ENCODE measurements around the gene ZNF672. TPM values are rescaled to one million over a fixed set of nuclear protein-coding genes. Genes with fewer than 3 reads are reported as not detected.

Gene ZNF672
- total and polyA plus RNA-seq, 2 of the 13 experiments (the other 11 are each of a cell fraction or from before 2014, with no cell fraction given), result 17.2 to 22.9 TPM

- TF ChIP-seq RERE (CRISPR knock-in tag; IDR thresholded peaks at IDR 0.05; ENCODE audit: low read depth) (0 out of 2 replicates have a peak, but pooled peaks have one; percentile 41), RFXANK (CRISPR knock-in tag; IDR thresholded peaks at IDR 0.05) (no peak), CEBPG (CRISPR knock-in tag; IDR thresholded peaks at IDR 0.05) (no peak), CBX5 (CRISPR knock-in tag; IDR thresholded peaks at IDR 0.05; ENCODE audit: borderline replicate concordance) (no peak; the same call in 1 of the 2 replicates), ZMAT3 (CRISPR knock-in tag; conservative IDR thresholded peaks at IDR 0.05) (peak; percentile 51; the same call in 1 of the 2 replicates), ELF3 (CRISPR knock-in tag; IDR thresholded peaks at IDR 0.05) (no peak), NFE2L2 (IDR thresholded peaks at IDR 0.05; ENCODE audit: low read length) (no peak), IRF2 (CRISPR knock-in tag; IDR thresholded peaks at IDR 0.05) (no peak), ZNF121 (CRISPR knock-in tag; IDR thresholded peaks at IDR 0.05) (peak; percentile 3; the same call in 1 of the 2 replicates), ZNF775 (CRISPR knock-in tag; IDR thresholded peaks at IDR 0.05; ENCODE audit: borderline replicate concordance) (no peak), ZNF703 (CRISPR knock-in tag; IDR thresholded peaks at IDR 0.05; ENCODE audit: borderline replicate concordance) (no peak), SMYD3 (CRISPR knock-in tag; IDR thresholded peaks at IDR 0.05) (no peak; the same call in 1 of the 2 replicates), YEATS2 (CRISPR knock-in tag; IDR thresholded peaks at IDR 0.05; ENCODE audit: borderline replicate concordance) (0 out of 2 replicates have a peak, but pooled peaks have one; percentile 5), BHLHE40 (IDR thresholded peaks at IDR 0.05; ENCODE audit: low read length) (no peak), CBX1 (IDR thresholded peaks at IDR 0.05; ENCODE audit: low read depth) (no peak), ZNF136 (CRISPR knock-in tag; IDR thresholded peaks at IDR 0.05; ENCODE audit: low read depth) (no peak), JARID2 (CRISPR knock-in tag; IDR thresholded peaks at IDR 0.05; ENCODE audit: insufficient replicate concordance) (no peak), PAF1 (CRISPR knock-in tag; IDR thresholded peaks at IDR 0.05) (no peak), MED1 (CRISPR knock-in tag; IDR thresholded peaks at IDR 0.05) (no peak), HMG20A (CRISPR knock-in tag; IDR thresholded peaks at IDR 0.05; ENCODE audit: borderline replicate concordance) (no peak), LCORL (IDR thresholded peaks at IDR 0.05) (no peak), LCORL (CRISPR knock-in tag; IDR thresholded peaks at IDR 0.05) (no peak), ZNF124 (CRISPR knock-in tag; IDR thresholded peaks at IDR 0.05) (0 out of 2 replicates have a peak, but pooled peaks have one; percentile 6), RCOR2 (CRISPR knock-in tag; IDR thresholded peaks at IDR 0.05) (no peak), DNMT3B (CRISPR knock-in tag; conservative IDR thresholded peaks at IDR 0.05) (no peak), RAD51 (IDR thresholded peaks at IDR 0.05; ENCODE audit: borderline replicate concordance) (no peak), ISL2 (CRISPR knock-in tag; IDR thresholded peaks at IDR 0.05) (no peak), TGIF2 (CRISPR knock-in tag; IDR thresholded peaks at IDR 0.05) (peak; percentile 65)
- TF ChIP-seq, protein P1, sequence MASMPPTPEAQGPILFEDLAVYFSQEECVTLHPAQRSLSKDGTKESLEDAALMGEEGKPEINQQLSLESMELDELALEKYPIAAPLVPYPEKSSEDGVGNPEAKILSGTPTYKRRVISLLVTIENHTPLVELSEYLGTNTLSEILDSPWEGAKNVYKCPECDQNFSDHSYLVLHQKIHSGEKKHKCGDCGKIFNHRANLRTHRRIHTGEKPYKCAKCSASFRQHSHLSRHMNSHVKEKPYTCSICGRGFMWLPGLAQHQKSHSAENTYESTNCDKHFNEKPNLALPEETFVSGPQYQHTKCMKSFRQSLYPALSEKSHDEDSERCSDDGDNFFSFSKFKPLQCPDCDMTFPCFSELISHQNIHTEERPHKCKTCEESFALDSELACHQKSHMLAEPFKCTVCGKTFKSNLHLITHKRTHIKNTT (CRISPR knock-in tag; IDR thresholded peaks at IDR 0.05), result no peak
Measured at GRCh38 chr1:248872752-248873408, 34.9 kb downstream of the ZNF672 start (continued).

Data from HepG2 (cell line).